ENCODE results near the gene SMAD5. TPM values are rescaled to one million over a fixed set of nuclear protein-coding genes. Genes with fewer than 3 reads are reported as not detected.

Gene SMAD5
- total RNA-seq, 1 donor from 2014 or later = 29.7 TPM

GRCh38 chr5:136101884-136102283 lies 30.8 kb upstream of the SMAD5 start:
- DNase-seq (ENCODE audit: low read depth) (no peak), FAIRE-seq (no peak)
- Histone ChIP-seq H3K27me3 (ENCODE audit: control insufficient read depth, insufficient read depth, low read length) (peaks cover 1% of the 10 kb centered on the region), H3K4me3 (ENCODE audit: low read depth, low read length) (no peak overlapping the region), H3K36me3 (ENCODE audit: control insufficient read depth, insufficient read depth, low read length) (no peaks in the 10 kb centered on the region)
- TF ChIP-seq CTCF (IDR thresholded peaks at IDR 0.05; ENCODE audit: insufficient read depth, low read length, severe bottlenecking) = no peak

GRCh38 chr5:136103118-136103517 lies 29.5 kb upstream of the SMAD5 start:
- H3K36me3 ChIP-seq (ENCODE audit: control insufficient read depth, insufficient read depth, low read length) = no peaks in the 10 kb centered on the region
- no peaks in the 10 kb centered on the region for H3K27me3 ChIP-seq (ENCODE audit: control insufficient read depth, insufficient read depth, low read length)
- DNase-seq (ENCODE audit: low read depth) (no peak), FAIRE-seq (peak; percentile 40)
- no peak for TF ChIP-seq CTCF (IDR thresholded peaks at IDR 0.05; ENCODE audit: insufficient read depth, low read length, severe bottlenecking)
- no peak overlapping the region for H3K4me3 ChIP-seq (ENCODE audit: low read depth, low read length)

GRCh38 chr5:136104306-136104965 lies 28.2 kb upstream of the SMAD5 start:
- no peak for FAIRE-seq
- Histone ChIP-seq H3K36me3 (ENCODE audit: control insufficient read depth, insufficient read depth, low read length) (no peaks in the 10 kb centered on the region), H3K4me3 (ENCODE audit: low read depth, low read length) (no peak overlapping the region), H3K27me3 (ENCODE audit: control insufficient read depth, insufficient read depth, low read length) (no peaks in the 10 kb centered on the region)
- no peak for DNase-seq (ENCODE audit: low read depth)
- no peak for TF ChIP-seq CTCF (IDR thresholded peaks at IDR 0.05; ENCODE audit: insufficient read depth, low read length, severe bottlenecking)

- FAIRE-seq (no peak), DNase-seq (ENCODE audit: low read depth) (no peak)
- TF ChIP-seq CTCF (IDR thresholded peaks at IDR 0.05; ENCODE audit: insufficient read depth, low read length, severe bottlenecking) = no peak
- Histone ChIP-seq H3K4me3 (ENCODE audit: low read depth, low read length) (no peak overlapping the region), H3K36me3 (ENCODE audit: control insufficient read depth, insufficient read depth, low read length) (no peaks in the 10 kb centered on the region), H3K27me3 (ENCODE audit: control insufficient read depth, insufficient read depth, low read length) (no peaks in the 10 kb centered on the region)
Measured at GRCh38 chr5:136106351-136107031, 26.2 kb upstream of the SMAD5 start.

GRCh38 chr5:136108180-136108611 lies 24.4 kb upstream of the SMAD5 start:
- H3K4me3 ChIP-seq (ENCODE audit: low read depth, low read length) = no peak overlapping the region
- DNase-seq (ENCODE audit: low read depth) (peak; percentile 82), FAIRE-seq (peak; percentile 79)
- no peaks in the 10 kb centered on the region for H3K27me3 ChIP-seq (ENCODE audit: control insufficient read depth, insufficient read depth, low read length)
- TF ChIP-seq CTCF (IDR thresholded peaks at IDR 0.05; ENCODE audit: insufficient read depth, low read length, severe bottlenecking) = no peak
- H3K36me3 ChIP-seq (ENCODE audit: control insufficient read depth, insufficient read depth, low read length) = no peaks in the 10 kb centered on the region

Data from bronchial epithelial cell (primary cell).